Left renal cortex interstitium (tissue), 4 donors: ENCODE data around the gene IRGQ. TPM values are rescaled to one million over a fixed set of nuclear protein-coding genes. Genes with fewer than 3 reads are reported as not detected.
"Not testable (repeated sequence)": the region's sequence is repeated elsewhere in the genome, so short reads cannot be mapped to it uniquely, and the experiment has no call there.

Source experiments
- DNase-seq, 4 donors: peaks; one replicate each; pipeline ENCODE4 v3.0.0-alpha.2; 2013; ENCODE audit warnings: low read depth in 4 of 4, low spot score in 2 of 4, missing footprints in 1 of 4
- polyA plus RNA-seq, 4 donors: library from polyadenylated mRNA; unstranded; fragments of 120-200 nt; gene quantifications; one replicate each; pipeline ENCODE4 v1.2.1, GENCODE V29; 2013; ENCODE audit not compliant: insufficient read length in 4 of 4

The IRGQ gene, protein sequence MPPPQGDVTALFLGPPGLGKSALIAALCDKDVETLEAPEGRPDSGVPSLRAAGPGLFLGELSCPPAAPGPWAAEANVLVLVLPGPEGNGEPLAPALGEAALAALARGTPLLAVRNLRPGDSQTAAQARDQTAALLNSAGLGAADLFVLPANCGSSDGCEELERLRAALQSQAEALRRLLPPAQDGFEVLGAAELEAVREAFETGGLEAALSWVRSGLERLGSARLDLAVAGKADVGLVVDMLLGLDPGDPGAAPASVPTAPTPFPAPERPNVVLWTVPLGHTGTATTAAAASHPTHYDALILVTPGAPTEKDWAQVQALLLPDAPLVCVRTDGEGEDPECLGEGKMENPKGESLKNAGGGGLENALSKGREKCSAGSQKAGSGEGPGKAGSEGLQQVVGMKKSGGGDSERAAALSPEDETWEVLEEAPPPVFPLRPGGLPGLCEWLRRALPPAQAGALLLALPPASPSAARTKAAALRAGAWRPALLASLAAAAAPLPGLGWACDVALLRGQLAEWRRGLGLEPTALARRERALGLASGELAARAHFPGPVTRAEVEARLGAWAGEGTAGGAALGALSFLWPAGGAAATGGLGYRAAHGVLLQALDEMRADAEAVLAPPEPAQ
- polyA plus RNA-seq = 10 to 100 TPM; 10.6 to 22.6 (median 16.5) TPM

DNA sequence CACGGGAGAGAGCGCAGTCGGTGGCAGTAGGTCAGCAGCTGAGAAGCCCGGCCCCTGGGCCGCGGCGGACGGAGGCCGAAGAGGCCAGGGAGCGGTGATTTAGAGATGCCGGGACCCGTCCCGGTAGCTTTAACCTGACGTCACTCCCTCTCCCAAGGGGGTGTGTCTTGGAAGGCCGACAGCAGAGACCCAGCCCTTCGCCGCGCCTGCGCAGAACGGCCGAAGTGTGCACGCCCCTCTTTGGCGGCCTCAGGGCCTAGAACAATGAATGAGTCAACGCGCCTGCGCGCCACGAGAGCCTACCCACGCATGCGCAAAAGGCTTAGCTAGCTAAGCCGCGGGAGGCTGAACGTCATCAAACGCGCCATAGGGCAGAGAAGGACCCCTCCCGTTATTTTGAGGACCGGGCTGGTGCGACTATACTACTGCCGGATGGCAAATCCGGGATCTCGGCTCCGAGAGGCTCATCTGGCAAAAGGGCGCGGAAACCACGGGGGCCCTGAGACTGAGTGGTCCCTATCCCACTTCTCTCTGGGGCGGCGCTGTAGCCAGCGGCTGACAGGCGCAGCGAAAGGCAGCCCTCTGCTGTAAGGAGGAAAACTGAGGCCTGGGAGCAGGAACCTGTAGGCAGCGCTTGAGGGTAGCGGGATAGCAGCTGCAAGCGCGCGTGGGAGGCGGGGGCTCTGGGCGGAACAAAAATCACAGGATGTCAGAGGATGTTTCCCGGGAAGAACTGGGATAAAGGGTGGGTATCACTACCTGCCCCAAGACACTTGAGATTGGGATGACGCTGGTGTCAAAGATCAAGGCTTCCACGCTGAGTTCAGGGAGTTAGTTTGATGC lies at the start of gene IRGQ, which contains the start of gene ZNF576:
IRGQ (minus strand) TSS at position 136 of the 843 bp plus-strand sequence. CDS start 796 bp downstream, outside the sequence.
ZNF576 (plus strand) TSS at position 597 of the 843 bp plus-strand sequence. CDS start 514 bp downstream, outside the sequence.
- DNase-seq = peak; percentile 99 to 100 (median 100)

DNA sequence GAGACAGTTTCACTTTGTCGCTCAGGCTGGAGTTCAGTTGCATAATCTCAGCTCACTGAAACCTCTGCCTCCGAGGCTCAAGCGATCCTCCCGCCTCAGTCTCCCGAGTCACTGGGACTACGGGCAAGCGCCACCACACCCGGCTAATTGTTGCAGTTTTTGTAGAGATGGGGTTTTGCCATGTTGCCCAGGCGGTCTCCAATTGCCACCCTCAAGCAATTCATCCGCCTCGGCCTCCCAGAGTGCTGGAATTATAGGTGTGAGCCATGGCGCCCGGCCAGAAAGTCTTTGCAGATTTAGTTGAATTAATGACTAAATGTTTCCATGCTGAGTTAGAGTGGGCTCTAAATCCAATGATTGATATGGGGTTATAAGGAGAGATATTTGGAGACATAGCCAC lies 48.2 kb upstream of the IRGQ start:
- no peak for DNase-seq

DNA sequence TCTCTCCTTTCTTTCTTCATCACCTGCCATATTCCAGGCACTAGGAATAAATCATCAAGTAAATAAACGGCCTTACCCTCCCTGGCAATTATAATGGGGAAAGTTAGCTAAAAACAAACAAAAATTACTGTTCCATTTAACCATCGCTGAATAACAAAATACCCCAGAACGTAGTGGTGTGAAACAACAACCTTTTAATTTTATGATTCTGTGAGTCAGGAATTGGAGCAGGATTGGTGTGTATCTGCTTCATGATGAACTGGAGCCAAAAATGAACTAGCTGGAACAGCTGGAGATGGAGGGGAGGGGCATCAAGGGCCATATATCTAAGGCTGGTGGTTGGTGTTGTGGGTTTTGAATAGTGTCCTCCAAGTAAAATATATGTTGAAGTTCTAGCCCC lies 47.4 kb upstream of the IRGQ start:
- no peak for DNase-seq

DNA sequence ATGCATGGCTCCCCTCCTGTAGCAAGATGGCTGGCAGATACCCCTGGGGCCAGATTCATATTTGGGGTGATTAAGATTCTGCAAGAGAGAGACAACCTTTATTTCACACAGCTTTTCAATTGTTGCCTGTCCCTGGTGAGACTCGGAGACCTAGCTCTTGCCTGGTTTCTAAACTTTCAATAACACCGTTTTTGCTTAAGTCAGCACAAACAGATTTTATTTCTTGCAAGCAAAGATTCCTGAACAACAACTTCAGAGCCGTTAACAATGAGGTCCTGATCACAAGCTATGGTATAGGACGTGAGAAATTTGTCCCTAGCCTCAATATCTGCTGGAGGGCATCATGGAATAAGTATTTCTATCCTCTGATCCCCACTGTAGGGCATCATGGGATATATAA lies 46.6 kb upstream of the IRGQ start:
- DNase-seq = no peak

DNA sequence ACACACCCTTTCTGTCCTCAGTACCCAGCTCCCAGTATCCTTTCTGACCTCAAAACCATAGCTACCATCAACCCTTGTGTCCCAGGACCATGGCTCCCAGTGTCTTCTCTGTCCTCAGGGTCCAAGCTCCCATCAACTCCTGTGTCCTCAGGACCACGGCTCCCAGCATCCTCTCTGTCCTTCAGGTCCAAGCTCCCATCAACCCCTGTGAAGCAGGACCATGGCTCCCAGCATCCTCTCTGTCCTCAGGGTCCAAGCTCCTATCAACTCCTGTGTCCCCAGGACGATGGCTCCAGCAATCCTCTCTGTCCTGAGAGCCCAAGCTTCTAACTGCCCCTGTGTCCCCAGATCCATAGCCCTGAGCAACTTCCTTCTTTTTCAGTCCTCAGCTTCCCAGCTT lies 45.4 kb upstream of the IRGQ start:
- DNase-seq = no peak

DNA sequence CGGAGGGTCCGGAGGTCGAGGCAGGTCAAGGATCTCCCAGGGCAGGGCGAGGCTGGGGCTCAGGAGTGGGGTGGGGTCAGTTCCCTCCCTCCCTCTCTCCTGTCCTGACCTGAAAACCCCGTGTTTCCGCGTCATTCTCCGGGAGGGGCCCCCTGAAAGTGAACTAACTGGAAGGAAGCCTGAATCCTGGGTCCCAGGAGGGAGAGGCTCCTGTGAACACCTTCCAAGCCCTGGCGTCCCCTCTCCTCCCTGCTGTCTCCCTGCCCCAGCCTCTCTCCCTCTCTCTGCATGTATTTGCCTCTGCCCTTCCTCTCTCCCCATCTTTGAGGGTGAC lies 44.5 kb upstream of the IRGQ start:
- no peak for DNase-seq

DNA sequence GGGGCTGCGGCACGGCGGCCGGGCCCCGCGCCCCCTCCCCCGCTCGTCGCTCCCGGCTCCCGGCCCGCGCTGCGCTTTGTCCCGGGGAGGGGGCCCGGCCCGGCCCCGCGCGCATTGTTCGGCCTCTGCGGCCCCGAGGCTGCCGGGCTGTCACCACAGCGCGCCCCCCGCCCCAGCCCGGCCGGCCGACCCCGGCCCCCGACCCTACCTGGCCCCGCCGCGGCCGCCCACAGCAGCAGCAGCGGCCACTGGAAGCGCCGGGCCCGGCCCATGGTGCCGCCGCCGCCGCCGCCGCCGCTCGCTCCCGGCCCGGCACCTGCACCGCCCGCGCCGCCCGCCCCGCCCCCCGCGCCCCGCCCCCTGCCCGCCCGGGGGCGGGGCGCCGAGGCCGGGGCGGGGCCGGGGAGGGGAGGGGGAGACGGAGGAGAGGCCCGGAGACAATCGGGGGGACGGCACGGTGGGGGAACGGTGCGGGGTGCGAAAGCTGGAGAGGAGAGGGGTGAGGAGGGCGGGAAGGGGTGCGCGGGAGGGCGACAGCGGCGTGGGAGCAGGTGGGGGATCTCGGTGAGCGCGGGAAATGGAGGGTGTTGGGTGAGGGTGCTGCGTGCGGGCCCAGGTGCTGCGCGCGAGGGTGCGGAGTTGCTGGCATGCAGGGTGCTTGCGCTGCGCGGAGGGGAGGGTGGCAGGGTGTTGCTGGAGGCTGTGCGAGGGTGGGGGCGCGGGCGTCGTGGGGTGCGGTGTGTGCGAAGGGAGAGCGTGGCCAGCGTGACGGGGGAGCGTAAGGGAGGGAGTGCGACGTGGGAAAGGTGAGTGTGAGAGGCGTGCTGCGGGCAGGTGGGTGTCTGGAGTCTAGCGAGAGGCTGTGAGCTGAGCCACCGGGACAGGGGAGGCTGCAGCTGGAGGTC lies 43.8 kb upstream of the IRGQ start, which contains the start of gene CADM4:
CADM4 (minus strand) TSS at position 332 of the 905 bp plus-strand sequence; CDS start at position 272, 60 bp downstream.
- no peak for DNase-seq

DNA sequence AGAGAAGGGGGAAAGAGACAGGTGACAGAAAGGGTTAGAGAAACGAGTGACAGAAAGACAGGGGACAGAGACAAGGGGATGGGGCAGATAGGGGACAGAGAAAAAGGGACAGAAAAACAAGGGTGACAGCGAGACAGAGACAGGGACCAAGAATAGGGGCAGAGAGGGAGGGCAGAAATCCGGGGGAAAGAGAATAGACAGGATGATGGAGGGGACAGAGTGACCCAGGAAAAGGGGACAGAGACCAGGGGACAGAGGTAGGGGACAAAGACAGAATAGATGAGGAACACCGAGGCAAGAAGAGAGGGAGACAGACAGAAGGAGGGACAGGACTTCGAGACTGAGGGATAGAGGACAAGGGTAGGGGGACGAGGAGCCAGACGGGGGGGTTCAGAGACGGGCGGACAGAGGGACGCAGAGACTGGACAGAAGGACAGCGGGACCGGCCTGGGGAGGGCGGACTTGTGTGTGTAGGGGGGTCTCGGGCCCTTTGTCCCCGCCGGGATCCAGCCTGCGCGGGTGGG lies 43.1 kb upstream of the IRGQ start:
- DNase-seq = no peak

DNA sequence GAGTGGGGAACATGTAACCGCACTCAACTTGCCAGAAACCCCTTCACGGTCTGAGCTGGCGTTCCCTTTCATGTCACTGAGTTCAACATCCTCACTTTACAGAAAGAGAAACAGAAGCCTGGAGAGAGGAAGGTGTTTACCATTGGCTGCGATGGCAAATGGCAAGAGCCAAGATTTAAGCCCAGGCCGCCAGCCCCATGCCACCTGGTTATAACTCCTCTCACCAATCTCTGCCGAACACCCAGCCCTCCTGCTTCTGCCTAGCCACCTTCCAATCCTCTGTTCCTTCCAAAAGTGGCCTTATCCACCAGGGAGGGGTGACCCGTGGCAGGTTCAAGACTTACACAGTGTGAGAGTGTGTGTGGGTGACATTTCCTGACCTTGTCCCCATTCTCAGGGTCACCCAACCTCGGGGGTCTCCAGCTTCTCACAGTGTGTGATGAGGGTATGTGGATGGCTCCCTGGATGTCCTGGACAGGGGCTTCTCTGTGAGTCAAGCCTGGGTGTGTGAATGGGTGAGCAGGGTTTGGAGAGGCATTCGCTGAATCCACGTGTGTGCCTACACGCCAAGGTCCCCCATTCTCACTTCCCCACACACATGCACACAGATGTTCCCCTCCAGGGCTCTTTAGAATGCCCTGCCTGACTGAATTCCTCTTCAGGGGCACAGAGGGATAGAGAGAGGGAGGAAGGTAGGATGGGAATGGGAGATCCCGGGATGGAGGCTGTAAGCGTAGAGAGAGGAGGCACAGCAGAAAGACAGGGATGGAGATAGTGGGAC lies 42.5 kb upstream of the IRGQ start:
- no peak for DNase-seq

DNA sequence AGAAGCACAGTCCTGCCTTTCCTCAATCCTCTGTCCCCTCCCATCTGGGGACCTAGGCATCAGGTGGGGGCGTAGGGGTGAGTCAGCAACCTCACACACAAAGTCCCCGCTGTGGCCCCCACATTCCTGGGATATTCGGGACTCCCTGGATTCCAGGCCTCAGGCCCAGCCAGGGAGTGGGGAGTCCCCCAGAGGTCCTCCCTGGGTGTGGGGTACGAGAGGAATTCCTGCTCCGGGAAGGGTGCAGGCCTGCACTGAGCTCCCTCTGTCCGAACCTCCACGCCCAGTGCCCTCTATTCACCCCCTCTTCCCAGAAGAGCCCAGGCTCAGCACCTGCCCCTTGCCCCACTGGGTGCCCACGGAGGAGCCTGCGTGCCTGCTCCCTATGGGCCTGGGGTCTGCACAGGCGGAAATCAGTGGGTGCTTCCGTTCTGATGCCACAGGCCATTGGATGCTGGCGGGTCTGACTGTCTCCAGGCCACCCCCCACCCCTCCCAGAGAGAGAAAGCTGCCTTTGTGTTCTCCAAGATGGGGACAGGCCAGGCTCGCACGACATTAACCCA lies 40.3 kb upstream of the IRGQ start:
- no peak for DNase-seq

DNA sequence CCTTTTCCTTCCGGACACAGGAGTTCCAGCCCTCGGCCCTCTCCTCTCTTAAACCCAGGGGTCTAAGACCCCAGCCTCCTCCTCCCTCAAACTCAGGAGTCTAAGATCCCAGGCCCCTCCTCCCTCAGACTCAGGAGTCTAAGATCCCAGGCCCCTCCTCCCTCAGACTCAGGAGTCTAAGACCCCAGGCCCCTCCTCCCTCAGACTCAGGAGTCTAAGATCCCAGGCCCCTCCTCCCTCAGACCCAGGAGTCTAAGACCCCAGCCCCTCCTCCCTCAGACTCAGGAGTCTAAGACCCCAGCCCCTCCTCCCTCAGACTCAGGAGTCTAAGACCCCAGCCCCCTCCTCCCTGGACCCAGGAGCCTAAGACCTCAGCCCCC lies 39.6 kb upstream of the IRGQ start:
- DNase-seq = not testable (repeated sequence)

DNA sequence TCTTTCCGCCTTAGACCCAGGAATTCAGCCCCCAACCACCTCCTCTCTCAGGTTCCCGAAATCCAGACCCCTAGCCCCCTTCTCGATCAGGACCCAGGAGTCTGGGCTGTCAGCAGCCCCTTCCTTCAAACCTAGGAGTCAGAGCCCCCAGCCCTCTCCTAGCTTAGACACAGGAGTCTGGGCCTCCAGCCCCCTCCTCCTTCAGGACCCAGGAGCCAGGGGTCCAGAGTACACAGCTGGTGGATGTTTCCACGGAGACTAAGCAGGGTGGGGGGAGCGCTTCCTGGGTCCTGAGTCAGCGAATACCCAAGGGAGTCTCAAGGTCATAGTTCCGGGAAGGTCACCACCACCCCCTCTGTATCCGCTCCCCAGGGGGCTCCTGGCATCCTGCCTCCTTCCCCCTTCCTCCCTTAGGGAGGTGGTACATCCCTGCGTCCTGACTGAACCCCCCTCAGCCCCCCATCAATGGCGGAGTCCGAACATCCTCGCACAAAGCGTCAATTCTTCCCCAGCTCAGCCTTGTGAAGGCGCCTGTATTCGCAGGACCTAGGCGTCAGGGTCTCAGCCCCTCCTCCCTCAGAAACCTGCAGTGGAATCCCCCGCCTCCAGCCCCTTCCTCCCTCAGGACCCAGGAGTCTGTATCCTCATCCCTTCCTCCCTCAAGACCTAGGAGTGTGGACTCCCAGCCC lies 39.1 kb upstream of the IRGQ start:
- DNase-seq = no peak

DNA sequence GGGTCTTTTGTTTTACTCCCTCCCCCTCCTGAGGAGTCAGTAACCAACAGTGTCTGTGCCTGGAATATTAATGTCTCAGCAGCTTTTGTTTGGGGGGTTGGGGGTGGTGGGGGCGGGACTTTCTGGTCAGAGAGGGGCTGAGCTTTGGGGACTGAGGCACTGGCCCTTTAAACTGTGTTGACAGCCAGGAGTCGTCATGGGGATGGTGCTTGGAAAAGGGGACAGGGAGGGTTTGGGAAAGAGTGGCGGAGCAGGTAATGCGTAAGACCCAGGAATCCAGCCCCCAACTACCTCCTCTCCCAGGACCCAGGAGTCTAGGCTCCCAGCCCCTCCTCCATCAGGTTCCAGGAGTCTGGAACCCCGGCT lies 38.6 kb upstream of the IRGQ start:
- DNase-seq = no peak

DNA sequence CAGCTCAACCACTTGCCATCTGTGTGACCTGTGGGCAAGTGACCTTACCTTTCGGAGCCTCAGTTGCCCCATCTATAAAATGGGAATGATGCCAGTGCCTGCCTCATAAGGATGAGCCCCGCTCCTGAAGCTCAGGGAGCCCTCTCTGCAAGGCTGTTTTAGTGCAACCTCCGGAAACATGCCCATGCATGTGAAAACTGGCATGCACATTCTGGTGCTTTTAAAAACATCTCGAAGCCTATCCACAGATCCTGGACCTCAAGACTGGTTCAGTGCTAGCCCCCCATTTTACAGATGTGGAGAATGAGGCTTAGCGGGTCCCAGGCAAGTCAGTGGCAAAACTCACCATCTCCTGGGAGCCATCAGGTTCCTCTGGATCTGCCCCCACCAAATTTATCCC lies 38.1 kb upstream of the IRGQ start:
- no peak for DNase-seq

DNA sequence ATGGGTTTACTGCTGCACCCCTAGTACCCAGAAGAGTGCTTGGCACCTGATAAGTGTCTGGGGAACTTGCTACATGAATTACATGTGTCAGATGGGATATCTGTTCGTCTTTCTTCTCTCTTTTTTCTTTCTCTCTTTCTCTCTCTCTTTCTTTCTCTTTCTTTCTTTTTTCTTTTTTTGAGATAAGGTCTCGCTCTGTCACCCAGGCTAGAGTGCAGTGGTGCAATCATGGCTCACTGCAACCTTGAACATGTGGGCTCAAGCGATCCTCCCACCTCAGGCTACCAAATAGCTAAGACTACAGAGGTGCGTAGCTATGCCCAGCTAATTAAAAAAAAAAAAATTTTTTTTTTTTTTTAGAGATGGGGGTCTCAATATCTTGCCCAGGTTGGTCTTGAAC lies 37.6 kb upstream of the IRGQ start:
- no peak for DNase-seq

DNA sequence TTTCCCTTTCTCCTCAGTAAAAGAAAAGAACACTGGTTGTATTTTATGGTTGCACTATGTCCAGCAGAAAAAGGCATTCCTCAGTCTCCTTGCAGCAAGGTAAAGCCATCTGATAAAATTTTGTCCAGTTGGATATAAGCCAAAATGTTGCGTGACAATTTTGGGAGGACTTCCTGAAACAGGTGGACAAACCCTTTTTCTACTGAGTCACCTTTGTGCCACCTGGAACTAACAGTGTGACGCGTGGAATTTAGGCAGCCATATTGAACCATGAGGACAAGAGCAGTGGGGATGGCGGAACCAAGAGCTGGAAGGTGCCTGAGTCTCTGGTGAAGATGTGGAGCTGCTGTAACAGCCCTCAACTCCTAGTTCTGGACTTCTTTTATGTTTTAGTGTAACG lies 35.6 kb upstream of the IRGQ start:
- no peak for DNase-seq

DNA sequence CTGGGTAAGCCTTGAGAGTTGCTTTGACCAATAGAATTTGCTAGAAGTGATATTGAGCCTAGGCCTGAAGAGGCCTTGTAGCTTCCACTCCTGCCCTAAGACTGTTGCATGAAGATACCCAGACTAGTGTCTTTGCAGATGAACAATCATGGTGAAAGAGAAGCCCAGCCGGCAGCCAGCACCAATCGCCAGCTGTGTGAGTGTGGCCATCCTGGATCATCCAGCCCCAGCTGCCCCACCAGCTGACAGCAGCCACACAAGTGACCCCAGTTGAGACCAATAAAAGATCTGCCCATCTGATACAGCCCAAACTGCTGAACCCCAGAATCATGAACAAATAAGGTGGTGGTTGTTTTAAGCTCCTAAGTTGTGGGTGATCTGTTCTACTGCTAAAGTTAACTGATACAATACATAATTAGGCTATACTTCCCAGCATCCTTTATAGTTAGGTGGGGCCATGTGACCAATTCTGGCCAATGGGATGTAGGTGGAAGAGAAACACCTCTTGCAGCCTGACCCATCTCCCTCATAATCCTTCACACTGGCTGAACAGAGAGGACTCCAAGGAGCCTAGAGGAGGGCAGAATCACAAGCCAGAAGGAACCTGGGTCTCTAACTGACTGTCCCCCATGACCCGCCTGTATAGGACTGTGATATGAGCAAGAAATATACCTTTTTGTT lies 32.9 kb upstream of the IRGQ start:
- DNase-seq = no peak

DNA sequence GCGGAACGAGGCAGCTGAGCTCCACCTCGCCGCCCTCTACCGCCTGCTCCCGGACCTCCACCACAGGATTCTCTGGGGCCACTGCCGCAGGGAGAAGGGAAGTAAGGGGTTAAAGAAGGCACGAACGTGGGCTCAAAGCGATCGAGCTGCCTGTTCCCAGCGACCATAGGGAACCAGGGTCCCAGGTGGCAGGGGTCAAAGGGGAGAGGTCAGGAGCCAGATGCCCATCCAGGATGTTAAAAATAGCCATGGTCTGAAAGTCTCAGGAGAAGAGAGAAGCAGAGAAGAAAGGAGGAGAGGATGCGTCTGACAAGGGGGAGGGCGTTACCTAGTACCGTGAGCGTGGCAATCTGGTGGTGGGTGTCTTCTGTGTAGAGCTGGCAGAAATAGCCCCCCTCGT lies 30.9 kb upstream of the IRGQ start:
- no peak for DNase-seq
